GM21619 (cell line): ENCODE results near the gene PTPN23.

Experiments
- ATAC-seq: cut with Tn5 transposase; IDR thresholded peaks from one replicate; pipeline ENCODE4 v1.9.1; 2021; ENCODE audit not compliant: unreplicated experiment

The PTPN23 gene

GRCh38 chr3:47405820-47406761, 25.3 kb downstream of the PTPN23 start:
- ATAC-seq, result no peak

- ATAC-seq, result no peak
Observed at GRCh38 chr3:47406762-47407149, 25.9 kb downstream of the PTPN23 start.

GRCh38 chr3:47407237-47407636, 26.4 kb downstream of the PTPN23 start:
- ATAC-seq, result no peak

GRCh38 chr3:47407896-47408838, 27.3 kb downstream of the PTPN23 start:
- no peak for ATAC-seq

GRCh38 chr3:47408839-47409229, 28.0 kb downstream of the PTPN23 start:
- ATAC-seq, result no peak

GRCh38 chr3:47409284-47409683, 28.5 kb downstream of the PTPN23 start:
- no peak for ATAC-seq

GRCh38 chr3:47409688-47410416, 29.0 kb downstream of the PTPN23 start:
- ATAC-seq, result no peak

- ATAC-seq, result no peak
Observed at GRCh38 chr3:47410417-47410720, 29.5 kb downstream of the PTPN23 start.

GRCh38 chr3:47410801-47411646, 30.2 kb downstream of the PTPN23 start:
- ATAC-seq, result no peak

GRCh38 chr3:47411696-47412452, 31.1 kb downstream of the PTPN23 start:
- no peak for ATAC-seq

GRCh38 chr3:47412453-47412756, 31.6 kb downstream of the PTPN23 start:
- ATAC-seq, result no peak

GRCh38 chr3:47412842-47413520, 32.2 kb downstream of the PTPN23 start:
- ATAC-seq, result no peak

GRCh38 chr3:47413751-47414150, 32.9 kb downstream of the PTPN23 start:
- no peak for ATAC-seq

GRCh38 chr3:47414161-47414564, 33.3 kb downstream of the PTPN23 start:
- no peak for ATAC-seq

GRCh38 chr3:47414666-47415587, 34.1 kb downstream of the PTPN23 start:
- ATAC-seq, result no peak

GRCh38 chr3:47416041-47416440, 35.2 kb downstream of the PTPN23 start:
- ATAC-seq, result no peak

- ATAC-seq, result no peak
Observed at GRCh38 chr3:47418167-47419082, 37.6 kb downstream of the PTPN23 start.
